Thoracic aorta (tissue), 2 donors: ENCODE data around the gene B4GALNT2. TPM values are rescaled to one million over a fixed set of nuclear protein-coding genes. Genes with fewer than 3 reads are reported as not detected.

ENCODE experiments used
- ATAC-seq: fragments of 150-250 bp; one replicate; pipeline ENCODE4 v1.8.0; 2017; ENCODE audit warnings: low read depth; ENCODE audit not compliant: insufficient number of reproducible peaks, low FRiP score
- DNase-seq: peaks from one replicate; pipeline ENCODE4 v3.0.0-alpha.2; 2020; ENCODE audit warnings: low spot score
- H3K27ac ChIP-seq, 2 donors: fragments of 200-600 bp; sonication (generic); 1 replicate in 1 of 2; 2 replicates in 1 of 2; pipeline ENCODE4 v1.5.1; 2016; ENCODE audit warnings: mild to moderate bottlenecking in 2 of 2, moderate library complexity in 2 of 2
- H3K27me3 ChIP-seq: fragments of 200-600 bp; sonication (generic); replicated peaks from 2 replicates; pipeline ENCODE4 v1.6.0; 2016; ENCODE audit warnings: mild to moderate bottlenecking; ENCODE audit not compliant: insufficient read depth
- H3K36me3 ChIP-seq: fragments of 200-600 bp; sonication (generic); one replicate; pipeline ENCODE4 v1.5.1; 2016
- H3K4me1 ChIP-seq, 2 donors: fragments of 200-600 bp; sonication (generic); 1 replicate in 1 of 2; 2 replicates in 1 of 2; pipeline versions ENCODE4 v1.5.1 to v1.6.0; 2016; ENCODE audit warnings: low read depth in 2 of 2, mild to moderate bottlenecking in 1 of 2; ENCODE audit not compliant: control insufficient read depth in 1 of 2
- H3K4me3 ChIP-seq: fragments of 200-600 bp; sonication (generic); 2 replicates; pipeline ENCODE4 v1.5.1; 2016; ENCODE audit warnings: mild to moderate bottlenecking
- H3K9me3 ChIP-seq: fragments of 200-600 bp; sonication (generic); 2 replicates; pipeline ENCODE4 v1.5.1; 2016
- total RNA-seq, 2 donors: library from RNA; depleted of rRNA; stranded (reverse); fragments of >200 nt; gene quantifications; one replicate each; pipeline versions ENCODE4 v1.1.0 to v1.2.3, GENCODE V29; 2016
- TF ChIP-seq, protein P1 (sequence below): fragments of 200-600 bp; sonication (generic); IDR thresholded peaks from one replicate; pipeline ENCODE4 v1.5.1; 2019; ENCODE audit warnings: antibody characterized with exemption

Gene B4GALNT2
- total RNA-seq, 2 donors from 2014 or later = not detected

- DNase-seq = no peak
- Histone ChIP-seq H3K27ac (peak overlapping the region; percentile 93 to 99), H3K9me3 (no peaks in the 10 kb centered on the region), H3K27me3 (no peaks in the 10 kb centered on the region), H3K36me3 (no peaks in the 10 kb centered on the region), H3K4me3 (peak overlapping the region; percentile 89), H3K4me1 (no peaks in the 10 kb centered on the region)
- TF ChIP-seq, protein P1, sequence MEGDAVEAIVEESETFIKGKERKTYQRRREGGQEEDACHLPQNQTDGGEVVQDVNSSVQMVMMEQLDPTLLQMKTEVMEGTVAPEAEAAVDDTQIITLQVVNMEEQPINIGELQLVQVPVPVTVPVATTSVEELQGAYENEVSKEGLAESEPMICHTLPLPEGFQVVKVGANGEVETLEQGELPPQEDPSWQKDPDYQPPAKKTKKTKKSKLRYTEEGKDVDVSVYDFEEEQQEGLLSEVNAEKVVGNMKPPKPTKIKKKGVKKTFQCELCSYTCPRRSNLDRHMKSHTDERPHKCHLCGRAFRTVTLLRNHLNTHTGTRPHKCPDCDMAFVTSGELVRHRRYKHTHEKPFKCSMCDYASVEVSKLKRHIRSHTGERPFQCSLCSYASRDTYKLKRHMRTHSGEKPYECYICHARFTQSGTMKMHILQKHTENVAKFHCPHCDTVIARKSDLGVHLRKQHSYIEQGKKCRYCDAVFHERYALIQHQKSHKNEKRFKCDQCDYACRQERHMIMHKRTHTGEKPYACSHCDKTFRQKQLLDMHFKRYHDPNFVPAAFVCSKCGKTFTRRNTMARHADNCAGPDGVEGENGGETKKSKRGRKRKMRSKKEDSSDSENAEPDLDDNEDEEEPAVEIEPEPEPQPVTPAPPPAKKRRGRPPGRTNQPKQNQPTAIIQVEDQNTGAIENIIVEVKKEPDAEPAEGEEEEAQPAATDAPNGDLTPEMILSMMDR = no peak
- ATAC-seq = no peak
Measured at GRCh38 chr17:49191409-49191916, 58.9 kb downstream of the B4GALNT2 start.

DNA sequence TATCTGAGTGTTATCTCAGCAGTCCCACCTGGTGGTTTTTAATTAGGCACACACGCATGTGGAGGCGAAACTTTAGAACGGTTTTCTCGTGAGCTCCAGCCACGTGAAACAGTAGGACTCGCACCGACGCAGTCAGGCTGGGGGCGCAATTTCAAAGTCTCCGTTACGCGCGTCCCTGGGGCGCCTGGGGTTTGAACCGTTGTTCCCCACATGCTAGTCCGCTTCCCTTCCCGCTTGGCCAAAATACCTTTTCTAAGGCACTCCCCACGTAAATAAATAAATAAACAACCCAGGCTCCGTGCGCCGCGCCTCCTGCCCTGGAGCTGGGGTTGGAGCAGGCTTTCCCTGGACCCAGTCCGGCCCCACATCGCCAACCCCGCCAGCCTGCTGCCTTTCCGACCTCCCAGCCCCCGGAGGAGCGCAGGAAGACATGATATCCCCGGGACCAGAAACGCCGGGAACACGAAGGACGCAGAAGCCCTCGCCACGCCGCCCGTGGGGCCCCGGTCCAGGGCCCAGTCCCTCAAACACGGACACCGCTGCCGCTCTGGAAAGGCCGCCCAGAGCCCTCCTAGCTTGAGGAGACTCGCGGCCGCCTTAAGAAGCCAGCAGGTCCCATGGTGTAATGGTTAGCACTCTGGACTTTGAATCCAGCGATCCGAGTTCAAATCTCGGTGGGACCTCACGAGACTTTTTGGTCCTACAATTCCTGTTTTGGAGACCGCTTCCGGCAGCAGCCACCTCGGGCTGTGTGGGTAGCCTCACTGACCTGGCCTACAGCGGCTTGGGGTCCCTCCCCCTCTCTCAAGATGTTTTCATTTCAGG lies 59.6 kb downstream of the B4GALNT2 start:
- Histone ChIP-seq H3K27me3 (no peaks in the 10 kb centered on the region), H3K4me1 (no peaks in the 10 kb centered on the region), H3K27ac (peak overlapping the region; percentile 93 to 99), H3K9me3 (no peaks in the 10 kb centered on the region), H3K4me3 (peak overlapping the region; percentile 89), H3K36me3 (no peaks in the 10 kb centered on the region)
- TF ChIP-seq, protein P1 = peak; percentile 16
- peak; percentile 69 for DNase-seq
- ATAC-seq = peak; percentile 88

DNA sequence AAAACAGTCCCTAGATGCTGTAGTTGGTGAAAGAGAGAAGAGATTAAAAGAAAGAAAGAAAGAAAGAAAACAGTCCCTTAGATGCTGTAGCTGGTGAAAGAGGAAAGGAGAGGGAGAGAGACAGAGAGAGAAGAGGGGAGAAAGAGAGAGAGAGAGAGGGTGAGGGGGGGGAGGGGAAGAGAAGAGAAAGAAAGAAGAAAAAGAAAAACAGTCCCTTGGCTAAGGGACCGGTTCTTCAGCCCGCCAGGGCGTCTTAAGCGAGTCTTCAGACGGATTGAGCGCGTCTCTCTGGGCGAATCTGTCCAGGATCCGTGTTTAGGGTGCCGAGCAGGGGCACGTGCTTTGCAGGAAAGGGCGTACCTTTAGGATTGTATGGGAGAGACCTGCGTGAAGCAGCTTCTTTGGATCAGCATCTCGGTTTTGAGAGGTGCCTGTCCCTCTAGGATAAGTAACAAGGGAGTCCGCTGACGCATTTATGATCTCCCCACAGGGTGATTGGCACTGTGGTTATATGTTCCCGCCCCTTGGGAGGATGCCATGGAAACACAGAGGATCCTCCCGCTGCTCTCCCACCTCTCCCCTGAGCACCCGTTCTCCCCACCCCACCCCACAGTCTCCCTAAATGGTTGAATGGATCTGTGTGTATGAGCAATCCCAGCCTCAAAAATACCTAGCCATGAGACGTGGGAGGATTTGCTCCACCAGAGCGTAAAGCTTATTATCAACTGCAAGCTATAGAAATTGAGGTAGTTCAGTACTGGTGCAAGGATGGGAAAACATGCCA lies 61.1 kb downstream of the B4GALNT2 start:
- H3K36me3 ChIP-seq = no peaks in the 10 kb centered on the region
- H3K4me3 ChIP-seq = peak overlapping the region; percentile 89
- H3K4me1 ChIP-seq = no peaks in the 10 kb centered on the region
- no peak for ATAC-seq
- no peak for DNase-seq
- H3K9me3 ChIP-seq = no peaks in the 10 kb centered on the region
- no peaks in the 10 kb centered on the region for H3K27me3 ChIP-seq
- TF ChIP-seq, protein P1 = no peak
- H3K27ac ChIP-seq = peak overlapping the region; percentile 93 to 99

- H3K4me3 ChIP-seq = peak overlapping the region; percentile 89
Measured at GRCh38 chr17:49194297-49194607, 61.7 kb downstream of the B4GALNT2 start.

More at GRCh38 chr17:49194297-49194607, 61.7 kb downstream of the B4GALNT2 start:
- Histone ChIP-seq H3K27ac (no peak overlapping the region), H3K36me3 (no peaks in the 10 kb centered on the region), H3K27me3 (no peaks in the 10 kb centered on the region), H3K4me1 (no peaks in the 10 kb centered on the region), H3K9me3 (no peaks in the 10 kb centered on the region)
- DNase-seq (no peak), ATAC-seq (no peak)
- TF ChIP-seq, protein P1 = no peak
